Hindlimb muscle (tissue), 1 donor: Measurements from ENCODE around the gene GNG14. TPM values are rescaled to one million over a fixed set of nuclear protein-coding genes. Genes with fewer than 3 reads are reported as not detected.
A peak's percentile ranks its signal among the peaks of the same experiment; 100 is the strongest.
"Not testable (repeated sequence)": the region's sequence is repeated elsewhere in the genome, so short reads cannot be mapped to it uniquely, and the experiment has no call there.

Experiments used
- DNase-seq: peaks from one replicate; pipeline ENCODE4 v3.0.0-alpha.2; 2013
- polyA plus RNA-seq: library from polyadenylated mRNA; unstranded; fragments of 120-200 nt; gene quantifications from one replicate; pipeline ENCODE4 v1.2.1, GENCODE V29; 2013; ENCODE audit not compliant: insufficient read length

GNG14 gene
- polyA plus RNA-seq, 1 donor = 0.65 TPM

DNA sequence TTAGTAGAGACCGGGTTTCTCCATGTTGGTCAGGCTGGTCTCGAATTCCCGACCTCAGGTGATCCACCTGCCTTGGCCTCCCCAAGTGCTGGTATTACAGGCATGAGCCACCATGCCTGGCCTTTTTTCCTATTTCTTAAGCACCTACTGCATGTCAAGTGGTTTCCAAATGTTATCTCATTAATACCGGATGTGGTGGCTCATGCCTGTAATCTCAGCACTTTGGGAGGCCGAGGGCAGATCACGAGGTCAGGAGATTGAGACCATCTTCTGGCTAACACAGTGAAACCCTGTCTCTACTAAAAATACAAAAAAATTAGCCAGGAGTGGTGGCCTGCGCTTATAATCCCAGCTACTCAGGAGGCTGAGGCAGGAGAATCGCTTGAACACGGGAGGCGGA is 37.8 kb downstream of the GNG14 start:
- DNase-seq = not testable (repeated sequence)

DNA sequence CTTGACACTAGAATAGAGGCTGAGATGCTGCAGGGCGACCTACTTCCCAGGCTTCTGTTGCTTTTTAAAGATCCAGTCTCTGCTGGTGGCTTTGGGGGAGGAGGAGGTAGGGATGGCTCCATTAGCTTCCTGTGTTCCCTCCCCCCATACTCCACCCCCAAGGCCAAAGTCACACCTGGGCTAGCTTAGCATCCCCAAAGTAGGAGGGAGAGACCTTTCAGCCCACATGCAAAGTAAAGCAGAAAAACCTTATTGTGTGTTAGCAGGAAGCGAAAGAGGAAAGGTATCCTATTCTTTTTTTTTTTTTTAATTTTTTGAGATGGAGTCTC is 39.2 kb downstream of the GNG14 start:
- no peak for DNase-seq

DNA sequence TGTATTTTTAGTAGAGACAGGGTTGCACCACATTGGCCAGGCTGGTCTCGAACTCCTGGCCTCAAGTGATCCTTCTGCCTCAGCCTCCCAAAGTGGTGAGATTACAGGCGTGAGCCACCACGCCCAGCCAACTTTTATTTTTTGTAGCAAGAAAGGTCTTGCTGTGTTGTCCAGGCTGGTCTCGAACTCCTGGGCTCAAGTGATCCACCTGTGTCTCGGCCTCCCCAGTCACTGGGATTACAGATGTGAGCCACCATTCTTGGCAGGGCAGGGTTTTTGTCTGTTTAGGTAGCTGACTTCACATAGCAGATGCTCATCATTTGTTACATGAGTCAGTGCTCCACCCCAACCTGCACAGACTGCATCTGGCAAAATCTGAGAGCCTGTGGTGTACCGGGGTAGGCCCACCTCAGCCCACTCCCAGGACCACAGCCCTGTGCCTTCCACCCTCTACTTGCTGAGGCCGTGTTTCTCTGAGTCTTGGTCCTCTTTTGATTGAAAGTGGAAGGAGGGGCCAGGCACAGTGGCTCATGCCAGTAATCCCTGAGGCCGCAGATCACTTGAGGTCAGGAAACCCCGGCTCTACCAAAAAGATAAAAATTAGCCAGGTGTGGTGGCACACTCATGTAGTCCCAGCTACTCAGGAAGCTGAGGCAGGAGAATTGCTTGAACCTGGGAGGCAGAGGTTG is 40.1 kb downstream of the GNG14 start:
- DNase-seq = no peak

DNA sequence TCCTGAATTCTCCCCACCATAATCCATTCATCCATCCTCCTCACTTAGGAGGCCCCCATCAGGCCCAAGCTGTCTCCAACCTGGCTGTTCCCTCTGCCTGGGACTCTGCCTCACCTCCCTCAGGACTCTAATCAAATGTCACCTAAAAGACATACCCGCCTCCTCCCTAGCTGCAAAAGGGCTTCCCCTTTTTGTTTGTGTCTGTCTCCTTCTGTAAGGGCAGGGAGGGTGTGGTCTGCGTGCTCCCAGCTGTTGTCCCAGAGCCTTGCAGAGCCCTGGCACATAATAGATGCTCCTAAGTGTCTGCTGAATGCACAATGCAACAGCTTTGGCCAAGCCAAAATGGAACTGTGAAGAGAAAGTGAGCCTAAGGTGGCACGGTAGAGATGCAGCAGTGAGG is 42.3 kb downstream of the GNG14 start:
- DNase-seq = no peak

DNA sequence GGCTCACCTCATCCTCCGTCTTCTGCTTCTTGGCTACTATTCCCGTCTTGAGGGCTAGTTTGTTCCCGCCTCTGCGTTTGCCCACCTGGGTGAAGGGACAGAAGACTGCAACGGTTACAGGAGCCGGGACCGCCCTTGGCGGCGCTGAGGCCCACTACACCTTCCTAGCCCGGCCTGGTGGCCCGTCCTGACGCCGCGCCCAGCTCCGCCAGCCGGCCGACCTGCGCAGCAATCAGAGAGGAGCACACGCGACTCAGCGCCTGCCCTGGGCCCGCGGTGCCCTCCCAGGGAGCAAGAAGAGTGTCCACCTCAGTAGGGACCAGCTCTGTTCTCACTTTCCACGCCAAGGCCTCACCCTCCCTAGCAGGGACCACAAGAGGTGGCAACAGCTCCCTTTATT is 43.5 kb downstream of the GNG14 start:
- DNase-seq = no peak

DNA sequence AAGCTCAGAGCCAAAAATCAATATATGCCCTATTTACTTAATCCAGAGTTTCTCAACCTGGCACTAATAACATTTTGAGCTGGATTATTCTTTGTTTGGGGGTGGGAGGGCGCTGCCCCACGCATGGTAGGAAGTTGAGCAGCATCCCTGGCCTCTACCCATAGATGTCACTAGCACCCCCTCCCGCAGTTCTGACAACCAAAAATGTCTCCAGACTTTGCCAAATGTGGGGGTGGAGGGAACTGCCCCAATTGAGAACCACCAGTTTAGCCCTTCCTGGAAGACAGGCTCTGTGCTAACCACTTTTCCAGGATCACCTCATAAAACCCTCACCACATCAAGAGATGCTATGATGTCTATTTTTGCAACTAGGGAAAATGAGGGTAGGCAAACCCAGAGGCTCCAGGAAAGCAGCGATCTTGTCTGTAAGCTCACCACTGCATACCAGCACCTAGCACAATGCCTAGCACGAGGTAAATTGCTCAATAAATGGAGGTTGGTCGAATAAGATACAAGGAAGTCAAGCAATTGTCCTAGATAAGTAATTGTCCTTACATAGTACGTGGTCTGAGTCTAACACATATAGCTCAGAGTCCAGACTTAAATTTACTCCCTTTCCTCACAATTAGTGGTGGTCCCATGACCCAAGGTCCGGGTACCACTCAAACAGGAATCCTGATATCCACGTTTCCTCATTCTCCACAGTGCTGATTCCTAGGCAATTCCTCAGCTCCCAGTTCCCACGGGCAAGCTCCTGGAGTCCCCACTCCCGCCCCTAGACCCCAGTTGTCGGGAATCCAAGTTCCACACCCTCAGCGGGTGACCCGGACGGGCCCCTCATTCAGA is 45.8 kb downstream of the GNG14 start:
- no peak for DNase-seq

DNA sequence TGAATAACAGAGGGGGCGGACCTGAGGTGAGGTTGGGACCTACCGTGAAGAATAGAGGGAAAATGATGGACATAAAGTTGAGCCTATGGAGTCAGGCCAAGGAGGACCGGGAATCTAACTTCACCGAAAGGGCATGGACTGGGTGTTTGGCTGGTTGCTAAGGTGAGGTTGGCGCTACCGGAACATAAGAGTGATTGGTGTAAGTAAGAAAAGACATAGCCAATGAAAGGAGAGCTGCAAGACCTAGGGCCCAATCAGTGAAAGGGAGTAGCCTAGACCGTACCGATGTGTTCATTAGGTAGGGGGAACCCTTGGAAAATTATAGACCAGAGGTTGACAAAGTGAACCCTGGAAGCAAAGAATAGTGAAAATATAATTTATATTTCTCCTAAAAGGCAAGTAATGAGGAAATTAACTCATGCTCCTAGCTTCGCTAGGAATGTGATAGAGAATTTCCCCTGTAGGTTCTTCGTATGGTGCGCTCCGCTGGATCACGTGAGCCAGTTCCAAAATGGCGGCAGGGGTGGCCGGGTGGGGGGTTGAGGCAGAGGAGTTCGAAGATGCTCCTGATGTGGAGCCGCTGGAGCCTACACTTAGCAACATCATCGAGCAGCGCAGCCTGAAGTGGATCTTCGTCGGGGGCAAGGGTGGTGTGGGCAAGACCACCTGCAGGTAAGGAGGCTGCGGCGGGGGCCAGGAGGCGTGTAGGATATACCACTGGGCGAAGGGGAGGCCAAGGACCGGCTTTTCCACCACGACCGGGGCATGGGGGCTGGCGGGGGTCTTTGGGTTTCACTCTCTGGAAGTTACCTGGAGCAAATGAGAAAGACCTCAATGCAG is 49.4 kb downstream of the GNG14 start, which contains the start of gene GET3:
Gene GET3 (plus strand): TSS at position 503 of the 840 bp plus-strand sequence. CDS start 9 bp downstream, at position 512.
- peak; percentile 93 for DNase-seq

DNA sequence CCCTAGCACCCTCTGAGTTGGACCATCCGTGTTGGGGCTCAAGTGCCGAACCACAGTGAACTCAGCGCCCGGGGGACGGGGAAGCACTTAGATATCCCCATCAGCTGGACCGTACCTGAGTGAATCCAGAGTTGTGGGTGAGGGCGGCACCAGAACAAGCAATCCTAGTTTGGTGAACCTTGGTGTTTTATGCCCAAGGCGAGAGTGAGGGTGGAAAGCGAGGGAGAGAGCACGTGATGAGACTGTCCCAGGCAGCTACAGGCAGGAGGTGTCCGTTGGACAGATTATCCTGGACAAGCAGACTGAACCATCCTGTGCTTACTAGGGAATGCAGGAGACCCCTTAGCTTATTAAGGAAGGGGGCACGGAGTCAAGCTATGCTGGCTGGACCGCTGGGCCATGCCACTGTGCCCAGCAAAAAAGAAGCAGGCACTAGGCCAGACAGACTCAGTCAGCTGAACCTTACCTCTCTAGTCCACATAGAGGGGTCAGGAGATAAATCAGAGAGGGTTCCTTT is 50.1 kb downstream of the GNG14 start:
- DNase-seq = no peak

Other genes with a start within 250 kb of the GNG14 start
- 2.7 TPM for gene ZNF443, start 247.0 kb upstream of the GNG14 start, polyA plus RNA-seq
- 3.5 TPM for gene ZNF709, start 203.2 kb upstream of the GNG14 start, polyA plus RNA-seq
- 4.5 TPM for gene ZNF564, start 136.5 kb upstream of the GNG14 start, polyA plus RNA-seq
- gene ZNF490, start 77.2 kb upstream of the GNG14 start, polyA plus RNA-seq = 3.8 TPM
- gene ZNF791, start 77.1 kb upstream of the GNG14 start, polyA plus RNA-seq = 13.3 TPM
- gene MAN2B1, start 21.3 kb upstream of the GNG14 start, polyA plus RNA-seq = 35.6 TPM
- 12.3 TPM for gene WDR83, start 21.2 kb upstream of the GNG14 start, polyA plus RNA-seq
- 73.4 TPM for gene DHPS, start 6.1 kb upstream of the GNG14 start, polyA plus RNA-seq
- 5.2 TPM for gene FBXW9, start 8.6 kb downstream of the GNG14 start, polyA plus RNA-seq
- gene TNPO2, start 35.9 kb downstream of the GNG14 start, polyA plus RNA-seq = 60.9 TPM
- gene TRIR, start 46.7 kb downstream of the GNG14 start, polyA plus RNA-seq = 191 TPM
- gene GET3, start 49.5 kb downstream of the GNG14 start, polyA plus RNA-seq = 41.1 TPM
- gene BEST2, start 63.8 kb downstream of the GNG14 start, polyA plus RNA-seq = 0.09 TPM
- 30.2 TPM for gene HOOK2, start 87.6 kb downstream of the GNG14 start, polyA plus RNA-seq
- 36.5 TPM for gene JUNB, start 103.5 kb downstream of the GNG14 start, polyA plus RNA-seq
- 169 TPM for gene PRDX2, start 113.8 kb downstream of the GNG14 start, polyA plus RNA-seq
- 2.2 TPM for gene THSD8, start 114.1 kb downstream of the GNG14 start, polyA plus RNA-seq
- 21.9 TPM for gene RNASEH2A, start 118.6 kb downstream of the GNG14 start, polyA plus RNA-seq
- gene RTBDN, start 146.6 kb downstream of the GNG14 start, polyA plus RNA-seq = not detected
- gene MAST1, start 150.5 kb downstream of the GNG14 start, polyA plus RNA-seq = 0.27 TPM
- gene DNASE2, start 193.5 kb downstream of the GNG14 start, polyA plus RNA-seq = 10.9 TPM
- gene KLF1, start 199.2 kb downstream of the GNG14 start, polyA plus RNA-seq = 0.88 TPM
- gene GCDH, start 203.2 kb downstream of the GNG14 start, polyA plus RNA-seq = 30.4 TPM
- 3.3 TPM for gene SYCE2, start 231.3 kb downstream of the GNG14 start, polyA plus RNA-seq
- 43.3 TPM for gene FARSA, start 245.7 kb downstream of the GNG14 start, polyA plus RNA-seq